K562 (cell line): ENCODE results near the gene TNFSF11. TPM values are rescaled to one million over a fixed set of nuclear protein-coding genes. Genes with fewer than 3 reads are reported as not detected.

Experiments used
- ATAC-seq: fragments of 200-7000 bp; cut with Tn5 transposase; 3 replicates; pipeline ENCODE4 v1.9.1; 2020; ENCODE audit warnings: moderate library complexity
- BruUV-seq: library from RNA; stranded (reverse); fragments of 400-500 nt; replicated peaks from 2 replicates; lab custom pipeline; 2021; lab: Mats Ljungman, UMichigan
- CTCF ChIA-PET: fragments of 300-600 bp; formaldehyde crosslinking; extraction: SDS; loops from one replicate; lab custom pipeline; 2021; ENCODE audit warnings: low intra/inter-chr PET ratio; lab: Yijun Ruan, JAX
- POLR2A ChIA-PET: fragments of 300-600, 350-650 bp; sonication (Branson Sonifier 250); formaldehyde crosslinking; extraction: SDS; loops from one replicate; lab custom pipeline; 2021; ENCODE audit warnings: antibody characterized with exemption, inconsistent platforms; lab: Yijun Ruan, JAX
- DNase-seq, 4 experiments: peaks; one replicate each; pipeline versions ENCODE4 v3.0.0 to v3.0.0-alpha.2; 2011 to 2018; ENCODE audit warnings: low spot score in 3 of 4, mixed read lengths in 3 of 4; ENCODE audit errors: extremely low read depth in 1 of 4
- FAIRE-seq: peaks from 2 replicates; lab custom pipeline; 2011; peaks lifted over from hg19 to GRCh38; lab: Jason Lieb, UNC
- H2AFZ ChIP-seq: 2 replicates; pipeline ENCODE4 v1.6.0; 2011; ENCODE audit warnings: low read depth, low read length, control low read depth, inconsistent platforms
- H3K27ac ChIP-seq: fragments of 200-600 bp; 3 replicates; pipeline ENCODE4 v1.8.0; 2011; ENCODE audit warnings: low read depth, mild to moderate bottlenecking, control low read depth, inconsistent platforms, low read length, moderate library complexity, mixed read lengths; ENCODE audit errors: extremely low read depth
- H3K27me3 ChIP-seq, 2 experiments: fragments of 300-600 bp in 1 of 2; 2 replicates in 1 of 2; 3 replicates in 1 of 2; pipeline versions ENCODE4 v1.6.0 to v1.8.0; 2011; ENCODE audit warnings: inconsistent platforms in 2 of 2, low read length in 2 of 2, mild to moderate bottlenecking in 1 of 2, mixed read lengths in 1 of 2, moderate library complexity in 1 of 2; ENCODE audit not compliant: control insufficient read depth in 2 of 2, insufficient read depth in 2 of 2
- H3K36me3 ChIP-seq: fragments of 300-600 bp; 3 replicates; pipeline ENCODE4 v1.8.0; 2011; ENCODE audit warnings: mild to moderate bottlenecking, low read length, inconsistent platforms; ENCODE audit not compliant: control insufficient read depth, insufficient read depth
- H3K4me1 ChIP-seq, 2 experiments: fragments of 200-600 bp in 1 of 2; replicated peaks in 1 of 2; 2 replicates in 1 of 2; 3 replicates in 1 of 2; pipeline versions ENCODE4 v1.5.1 to v1.8.0; 2011; ENCODE audit warnings: inconsistent platforms in 2 of 2, low read length in 2 of 2, mild to moderate bottlenecking in 1 of 2, mixed read lengths in 1 of 2, moderate library complexity in 1 of 2; ENCODE audit not compliant: control insufficient read depth in 2 of 2, insufficient read depth in 2 of 2
- H3K4me2 ChIP-seq: 2 replicates; pipeline ENCODE4 v1.6.1; 2011; ENCODE audit warnings: low read length, control low read depth, inconsistent platforms, mixed read lengths; ENCODE audit not compliant: insufficient read depth
- H3K4me3 ChIP-seq: fragments of 200-600 bp; sonication (generic), shearing (Covaris generic); 2 replicates; pipeline ENCODE4 v1.5.1; 2016; ENCODE audit warnings: control low read depth, inconsistent platforms
- H3K79me2 ChIP-seq: fragments of 200-600 bp; 3 replicates; pipeline ENCODE4 v1.8.0; 2011; ENCODE audit warnings: low read length, inconsistent platforms; ENCODE audit not compliant: control insufficient read depth, insufficient read depth
- H3K9ac ChIP-seq, 2 experiments: 2 replicates each; pipeline versions ENCODE4 v1.6.0 to v1.6.1; 2011; ENCODE audit warnings: low read depth in 2 of 2, low read length in 2 of 2, control low read depth in 1 of 2, inconsistent platforms in 1 of 2, mild to moderate bottlenecking in 1 of 2, mixed read lengths in 1 of 2; ENCODE audit not compliant: insufficient read depth in 1 of 2
- H3K9me1 ChIP-seq: one replicate; pipeline ENCODE4 v1.6.0; 2011; ENCODE audit warnings: inconsistent platforms, mild to moderate bottlenecking, low read length, moderate library complexity; ENCODE audit not compliant: control insufficient read depth, insufficient read depth
- H3K9me3 ChIP-seq: replicated peaks from 2 replicates; pipeline ENCODE4 v1.5.1; 2011; ENCODE audit warnings: low read depth, low read length, inconsistent platforms; ENCODE audit not compliant: control insufficient read depth, insufficient read depth
- H4K20me1 ChIP-seq: replicated peaks from 2 replicates; pipeline ENCODE4 v1.6.1; 2011; ENCODE audit warnings: low read length, inconsistent platforms, mixed read lengths; ENCODE audit not compliant: control insufficient read depth, insufficient read depth
- CBFA2T3 ChIP-seq: fragments of 450-650 bp; IDR thresholded peaks from 2 replicates; pipeline ENCODE4 v1.6.1; 2017
- MCM2 ChIP-seq: fragments of 450-650 bp; IDR thresholded peaks from 2 replicates; pipeline ENCODE4 v1.6.1; 2017; ENCODE audit warnings: low read depth, mild to moderate bottlenecking
- RUNX1 ChIP-seq: sonication (generic); IDR thresholded peaks from 2 replicates; pipeline ENCODE4 v1.6.1; 2016; ENCODE audit warnings: antibody characterized with exemption, low read depth
- SNIP1 ChIP-seq: fragments of 450-650 bp; IDR thresholded peaks from 2 replicates; pipeline ENCODE4 v1.7.1; 2017; ENCODE audit warnings: low read depth, mild to moderate bottlenecking
- ZBTB17 ChIP-seq: fragments of 450-650 bp; formaldehyde crosslinking; IDR thresholded peaks from 2 replicates; pipeline ENCODE4 v1.4.0; 2020; ENCODE audit warnings: mild to moderate bottlenecking
- ZNF778 ChIP-seq: fragments of 450-650 bp; formaldehyde crosslinking; IDR thresholded peaks from 2 replicates; pipeline ENCODE4 v1.4.0; 2020; ENCODE audit warnings: mild to moderate bottlenecking, moderate library complexity
- WGBS: fragments of 100-300 bp; shearing (Covaris generic); methylation state at CpG from one replicate; pipeline ENCODE4 v1.1.6; 2016; ENCODE audit warnings: low coverage, mixed read lengths; ENCODE audit not compliant: insufficient coverage; ENCODE audit errors: missing lambda C conversion rate; 5-methylcytosine and 5-hydroxymethylcytosine counted together
- in situ Hi-C: fragments of 300-500 bp; cut with MboI; formaldehyde crosslinking; loops from 4 replicates; pipeline ENCODE4 v1.15.0; 2018; ENCODE audit warnings: inconsistent platforms, mixed read lengths
- intact Hi-C: fragments of 100-400 bp; cut with micrococcal nuclease; formaldehyde crosslinking; loops from 2 replicates; pipeline ENCODE4 v1.14.2; 2022
- polyA plus RNA-seq, 8 experiments: library from polyadenylated mRNA; depleted of rRNA in 4 of 8; stranded (reverse) in 5 of 8; unstranded in 3 of 8; fragments of >200 nt; fragmentation: Nextera tagmentation in 2 of 8; fragmentation: Illumina TruSeq in 1 of 8; extraction: Ambion mirVana in 2 of 8; extraction: Trizol in 1 of 8; gene quantifications; 2 replicates each; pipeline versions ENCODE4 v1.2.1 to v1.2.3, GENCODE V29; 2011 to 2014; ENCODE audit warnings: inconsistent platforms in 1 of 8, missing spikeins in 1 of 8
- total RNA-seq, 7 experiments: library from RNA; depleted of rRNA in 6 of 7; stranded (reverse); fragments of >200 nt in 6 of 7; fragmentation: Illumina TruSeq in 2 of 7; extraction: Trizol in 2 of 7; gene quantifications; 2 replicates each; pipeline versions ENCODE4 v1.2.1 to v1.2.3, GENCODE V29; 2011 to 2021; ENCODE audit warnings: low replicate concordance in 1 of 7

Gene TNFSF11
- total and polyA plus RNA-seq, 9 of the 15 experiments (the other 6 are each of a cell fraction or from before 2014, with no cell fraction given) = not detected

- Histone ChIP-seq H3K36me3 (no peaks in the 10 kb centered on the region), H3K4me3 (no peak overlapping the region), H4K20me1 (no peaks in the 10 kb centered on the region), H3K27me3 (peaks cover 0 to 2% of the 10 kb centered on the region in 2 experiments; a peak in 1 of 5 replicates), H3K9me1 (no peaks in the 10 kb centered on the region), H3K27ac (no peak overlapping the region), H3K4me2 (no peak overlapping the region), H3K9ac (no peak overlapping the region), H3K4me1 (no peaks in the 10 kb centered on the region)
- 0% methylated on average over 6 of the region's 6 CpGs for WGBS
- no peak for ATAC-seq
- in situ Hi-C loops = no loop called here
- BruUV-seq = no TSS peak
- TF ChIP-seq ZNF778 (no peak), RUNX1 (no peak), ZBTB17 (no peak), MCM2 (no peak), SNIP1 (no peak)
- TF ChIP-seq, all 486 proteins: peak for 0
- H3K9me3 ChIP-seq = no peaks in the 10 kb centered on the region
- ChIA-PET POLR2A (no interaction called here), CTCF (no interaction called here)
- no peak overlapping the region for H2AFZ ChIP-seq
- intact Hi-C loops = no loop called here
- DNase-seq (no peak), FAIRE-seq (no peak)
- H3K79me2 ChIP-seq = no peaks in the 10 kb centered on the region
These were observed 6.7 kb downstream of the TNFSF11 start for GRCh38 chr13:42580644-42581043.

GRCh38 chr13:42581427-42581826, 7.5 kb downstream of the TNFSF11 start:
- H3K9me3 ChIP-seq = no peaks in the 10 kb centered on the region
- H2AFZ ChIP-seq = no peak overlapping the region
- FAIRE-seq (no peak), ATAC-seq (no peak), DNase-seq (no peak)
- H3K4me1 ChIP-seq = no peaks in the 10 kb centered on the region
- H3K79me2 ChIP-seq = no peaks in the 10 kb centered on the region
- no peaks in the 10 kb centered on the region for H3K9me1 ChIP-seq
- no peaks in the 10 kb centered on the region for H3K36me3 ChIP-seq
- H3K4me2 ChIP-seq = no peak overlapping the region
- intact Hi-C loops (no loop called here), in situ Hi-C loops (no loop called here)
- BruUV-seq = no TSS peak
- POLR2A ChIA-PET = interaction anchor here (0.6 kb wide), 1 partner anchor 1652 kb away, joined by 3 read pairs; no protein-coding TSS in a partner anchor
- H3K9ac ChIP-seq = no peak overlapping the region
- no peak overlapping the region for H3K27ac ChIP-seq
- WGBS = 6% methylated on average over 4 of the region's 4 CpGs
- CTCF ChIA-PET = no interaction called here
- no peak for TF ChIP-seq CBFA2T3
- TF ChIP-seq, all 486 proteins: peak for 0
- Histone ChIP-seq H4K20me1 (no peaks in the 10 kb centered on the region), H3K4me3 (no peak overlapping the region), H3K27me3 (peaks cover 0 to 2% of the 10 kb centered on the region in 2 experiments; a peak in 1 of 5 replicates)
